OCI-LY7 (cell line): ENCODE measurements around the gene MED25. TPM values are rescaled to one million over a fixed set of nuclear protein-coding genes. Genes with fewer than 3 reads are reported as not detected.

Experiments used
- BruUV-seq: library from RNA; stranded (reverse); fragments of 400-500 nt; replicated peaks from 2 replicates; lab custom pipeline; 2021; lab: Mats Ljungman, UMichigan
- CTCF ChIA-PET: fragments of 300-600 bp; sonication (Branson Sonifier 250); formaldehyde crosslinking; loops from one replicate; lab custom pipeline; 2022; ENCODE audit warnings: antibody characterized with exemption; ENCODE audit not compliant: unreplicated experiment; lab: Charles Lee
- POLR2A ChIA-PET: fragments of 300-600 bp; sonication (Branson Sonifier 250); formaldehyde crosslinking; loops from one replicate; lab custom pipeline; 2022; ENCODE audit warnings: antibody characterized with exemption; lab: Charles Lee
- DNase-seq: peaks from one replicate; pipeline ENCODE4 v3.0.0-alpha.2; 2015; ENCODE audit warnings: low spot score
- H2AFZ ChIP-seq: fragments of 200-600 bp; sonication (generic), shearing (Covaris generic); 2 replicates; pipeline ENCODE4 v1.6.1; 2014; ENCODE audit warnings: mild to moderate bottlenecking, antibody characterized with exemption, low read length, moderate library complexity
- H3K27ac ChIP-seq: fragments of 200-600 bp; sonication (generic); 2 replicates; pipeline ENCODE4 v1.5.1; 2014; ENCODE audit warnings: mixed run types, low read depth, mild to moderate bottlenecking, moderate library complexity, low read length, inconsistent platforms; ENCODE audit not compliant: poor library complexity, severe bottlenecking
- H3K36me3 ChIP-seq: fragments of 200-600 bp; sonication (generic); 2 replicates; pipeline ENCODE4 v1.6.1; 2014; ENCODE audit warnings: mild to moderate bottlenecking, antibody characterized with exemption, low read length, moderate library complexity, mixed read lengths; ENCODE audit not compliant: insufficient read depth
- H3K4me1 ChIP-seq: fragments of 200-600 bp; sonication (generic); 2 replicates; pipeline ENCODE4 v1.5.1; 2014; ENCODE audit warnings: mild to moderate bottlenecking, low read length; ENCODE audit not compliant: insufficient read depth, poor library complexity, severe bottlenecking
- H3K4me2 ChIP-seq: fragments of 200-600 bp; sonication (generic); 2 replicates; pipeline ENCODE4 v1.6.1; 2014; ENCODE audit warnings: mild to moderate bottlenecking, low read length
- H3K4me3 ChIP-seq: fragments of 200-600 bp; sonication (generic); 2 replicates; pipeline ENCODE4 v1.5.1; 2014; ENCODE audit warnings: mild to moderate bottlenecking, low read depth, low read length; ENCODE audit not compliant: poor library complexity, severe bottlenecking
- H3K79me2 ChIP-seq: fragments of 200-600 bp; sonication (generic); 2 replicates; pipeline ENCODE4 v1.6.1; 2016; ENCODE audit warnings: low read depth, mild to moderate bottlenecking, low read length, moderate library complexity, mixed read lengths; ENCODE audit not compliant: insufficient read depth
- H3K9me2 ChIP-seq: fragments of 200-600 bp; sonication (generic); 2 replicates; pipeline ENCODE4 v1.6.1; 2016; ENCODE audit warnings: mild to moderate bottlenecking, low read length, mixed read lengths; ENCODE audit not compliant: insufficient read depth
- H3K9me3 ChIP-seq: fragments of 200-600 bp; sonication (generic); 2 replicates; pipeline ENCODE4 v1.6.1; 2014; ENCODE audit warnings: mild to moderate bottlenecking, mixed run types, low read length, mixed read lengths
- H4K20me1 ChIP-seq: fragments of 200-600 bp; sonication (generic); 2 replicates; pipeline ENCODE4 v1.6.1; 2014; ENCODE audit warnings: mild to moderate bottlenecking, antibody characterized with exemption, low read length, moderate library complexity, mixed read lengths; ENCODE audit not compliant: insufficient read depth
- EZH2phosphoT487 ChIP-seq: fragments of 200-600 bp; sonication (generic); IDR thresholded peaks from 2 replicates; pipeline ENCODE4 v1.6.1; 2018; ENCODE audit warnings: low read depth, borderline replicate concordance, mild to moderate bottlenecking, mixed run types, antibody characterized with exemption, low read length, moderate library complexity, mixed read lengths
- intact Hi-C: fragments of 100-400 bp; cut with micrococcal nuclease; formaldehyde crosslinking; loops from one replicate; pipeline ENCODE4 v1.10.0; 2022; ENCODE audit not compliant: unreplicated experiment
- total RNA-seq, 2 experiments: library from RNA; depleted of rRNA in 1 of 2; stranded (reverse); fragments of >200 nt in 1 of 2; shearing (Covaris generic) in 1 of 2; gene quantifications; 2 replicates each; pipeline ENCODE4 v1.2.3, GENCODE V29; 2014 to 2022
- TF ChIP-seq, protein P1 (sequence below): fragments of 200-600 bp; sonication (generic); conservative IDR thresholded peaks from 2 replicates; pipeline ENCODE4 v1.5.1; 2014; ENCODE audit warnings: mild to moderate bottlenecking, antibody characterized with exemption, low read length, moderate library complexity, mixed read lengths

The MED25 gene
- total RNA-seq, 2 experiments from 2014 or later, result 85.1 to 111 TPM

DNA sequence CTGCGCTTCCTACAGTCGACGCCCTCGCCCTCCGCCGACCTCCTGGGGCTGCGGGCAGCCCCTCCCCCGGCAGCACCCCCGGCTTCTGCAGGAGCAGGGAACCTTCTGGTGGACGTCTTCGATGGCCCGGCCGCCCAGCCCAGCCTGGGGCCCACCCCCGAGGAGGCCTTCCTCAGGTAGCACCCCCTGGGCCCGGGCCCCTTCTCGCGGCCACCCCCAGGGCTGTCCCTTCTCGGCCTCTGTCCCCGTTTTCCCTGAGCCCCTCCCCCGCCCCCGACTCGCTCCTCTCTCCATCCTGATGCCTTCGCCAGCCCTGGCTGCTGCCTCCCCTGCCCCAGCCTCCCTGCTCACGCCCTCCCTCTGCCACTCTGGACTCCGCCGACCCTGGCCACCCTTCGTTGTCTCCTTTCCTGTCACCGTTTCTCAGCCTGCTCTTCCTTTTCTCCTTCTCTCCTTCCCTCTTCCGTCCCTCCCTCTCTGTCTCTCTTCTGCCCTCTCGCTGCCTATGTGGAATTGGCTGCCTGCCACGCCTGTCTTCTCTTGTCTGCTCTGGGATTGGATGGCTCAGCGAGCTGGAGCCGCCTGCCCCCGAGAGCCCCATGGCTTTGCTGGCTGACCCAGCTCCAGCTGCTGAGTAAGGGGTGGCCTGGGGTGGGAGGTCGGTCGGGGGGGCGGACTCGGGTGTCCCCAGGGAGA is 16.0 kb upstream of the MED25 start:
- no peak for DNase-seq
- intact Hi-C loops, result no loop called here
- H2AFZ ChIP-seq, result no peak overlapping the region
- H3K36me3 ChIP-seq, result peaks cover 78% of the 10 kb centered on the region
- H3K27ac ChIP-seq, result no peak overlapping the region
- POLR2A ChIA-PET, result no interaction called here
- H3K79me2 ChIP-seq, result no peaks in the 10 kb centered on the region
- H3K4me3 ChIP-seq, result no peak overlapping the region
- H3K9me2 ChIP-seq, result no peaks in the 10 kb centered on the region
- H3K4me1 ChIP-seq, result no peaks in the 10 kb centered on the region
- no peaks in the 10 kb centered on the region for H4K20me1 ChIP-seq
- no TSS peak for BruUV-seq
- TF ChIP-seq, protein P1, sequence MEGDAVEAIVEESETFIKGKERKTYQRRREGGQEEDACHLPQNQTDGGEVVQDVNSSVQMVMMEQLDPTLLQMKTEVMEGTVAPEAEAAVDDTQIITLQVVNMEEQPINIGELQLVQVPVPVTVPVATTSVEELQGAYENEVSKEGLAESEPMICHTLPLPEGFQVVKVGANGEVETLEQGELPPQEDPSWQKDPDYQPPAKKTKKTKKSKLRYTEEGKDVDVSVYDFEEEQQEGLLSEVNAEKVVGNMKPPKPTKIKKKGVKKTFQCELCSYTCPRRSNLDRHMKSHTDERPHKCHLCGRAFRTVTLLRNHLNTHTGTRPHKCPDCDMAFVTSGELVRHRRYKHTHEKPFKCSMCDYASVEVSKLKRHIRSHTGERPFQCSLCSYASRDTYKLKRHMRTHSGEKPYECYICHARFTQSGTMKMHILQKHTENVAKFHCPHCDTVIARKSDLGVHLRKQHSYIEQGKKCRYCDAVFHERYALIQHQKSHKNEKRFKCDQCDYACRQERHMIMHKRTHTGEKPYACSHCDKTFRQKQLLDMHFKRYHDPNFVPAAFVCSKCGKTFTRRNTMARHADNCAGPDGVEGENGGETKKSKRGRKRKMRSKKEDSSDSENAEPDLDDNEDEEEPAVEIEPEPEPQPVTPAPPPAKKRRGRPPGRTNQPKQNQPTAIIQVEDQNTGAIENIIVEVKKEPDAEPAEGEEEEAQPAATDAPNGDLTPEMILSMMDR, result no peak
- no peak for TF ChIP-seq EZH2phosphoT487
- CTCF ChIA-PET, result no interaction called here
- H3K4me2 ChIP-seq, result no peak overlapping the region
- H3K9me3 ChIP-seq, result no peaks in the 10 kb centered on the region

- no peak for TF ChIP-seq EZH2phosphoT487
- TF ChIP-seq, protein P1, result no peak
- H3K4me2 ChIP-seq, result no peak overlapping the region
- no peak for DNase-seq
- no peaks in the 10 kb centered on the region for H4K20me1 ChIP-seq
- ChIA-PET CTCF (no interaction called here), POLR2A (no interaction called here)
- H3K9me3 ChIP-seq, result no peaks in the 10 kb centered on the region
- no peak overlapping the region for H3K4me3 ChIP-seq
- no TSS peak for BruUV-seq
- intact Hi-C loops, result no loop called here
- no peaks in the 10 kb centered on the region for H3K9me2 ChIP-seq
- peaks cover 81% of the 10 kb centered on the region for H3K36me3 ChIP-seq
- H3K27ac ChIP-seq, result no peak overlapping the region
- H2AFZ ChIP-seq, result no peak overlapping the region
- H3K4me1 ChIP-seq, result no peaks in the 10 kb centered on the region
- no peaks in the 10 kb centered on the region for H3K79me2 ChIP-seq
Measured at GRCh38 chr19:49802836-49803528, 15.1 kb upstream of the MED25 start.

DNA sequence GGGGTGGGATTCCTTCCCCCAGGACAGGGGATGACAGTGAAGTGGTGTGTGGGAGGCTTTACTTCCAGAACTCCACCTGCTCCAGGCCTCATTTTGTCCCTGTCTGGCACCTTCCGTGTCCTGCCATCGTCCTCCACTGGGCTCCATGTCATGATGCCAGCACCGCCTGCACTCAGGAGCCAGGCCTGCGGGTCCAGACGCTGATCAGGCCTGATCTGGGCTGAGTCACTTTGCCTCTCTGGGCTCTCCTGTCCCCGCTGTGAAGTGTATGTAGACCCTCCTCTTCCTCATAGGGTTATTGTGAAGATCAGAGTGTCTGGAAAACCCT is 14.6 kb upstream of the MED25 start:
- no peak for DNase-seq
- no peak overlapping the region for H3K27ac ChIP-seq
- H3K9me2 ChIP-seq, result no peaks in the 10 kb centered on the region
- ChIA-PET CTCF (no interaction called here), POLR2A (no interaction called here)
- peaks cover 79% of the 10 kb centered on the region for H3K36me3 ChIP-seq
- no peaks in the 10 kb centered on the region for H3K9me3 ChIP-seq
- no TSS peak for BruUV-seq
- H3K79me2 ChIP-seq, result no peaks in the 10 kb centered on the region
- peaks cover 1% of the 10 kb centered on the region for H3K4me1 ChIP-seq
- no peak overlapping the region for H2AFZ ChIP-seq
- intact Hi-C loops, result no loop called here
- H3K4me3 ChIP-seq, result no peak overlapping the region
- H4K20me1 ChIP-seq, result no peaks in the 10 kb centered on the region
- no peak overlapping the region for H3K4me2 ChIP-seq
- TF ChIP-seq, protein P1, result no peak
- no peak for TF ChIP-seq EZH2phosphoT487
